Prostate gland (tissue), 2 donors: Measurements from ENCODE around the gene SHQ1. TPM values are rescaled to one million over a fixed set of nuclear protein-coding genes. Genes with fewer than 3 reads are reported as not detected.
"Not testable (repeated sequence)": the region's sequence is repeated elsewhere in the genome, so short reads cannot be mapped to it uniquely, and the experiment has no call there.

Experiments used
- DNase-seq: peaks from one replicate; pipeline ENCODE4 v3.0.0-alpha.2; 2019; ENCODE audit warnings: low spot score
- H3K27ac ChIP-seq, 2 donors: fragments of 200-600 bp; sonication (generic); 2 replicates each; pipeline ENCODE4 v1.5.1; 2017 to 2019
- H3K27me3 ChIP-seq: fragments of 200-600 bp; sonication (generic); replicated peaks from 2 replicates; pipeline ENCODE4 v1.5.1; 2019; ENCODE audit not compliant: insufficient read depth
- H3K36me3 ChIP-seq, 2 donors: fragments of 200-600 bp; sonication (generic); 1 replicate in 1 of 2; 2 replicates in 1 of 2; pipeline versions ENCODE4 v1.5.1 to v1.8.1; 2017 to 2019
- H3K4me1 ChIP-seq: fragments of 200-600 bp; sonication (generic); replicated peaks from 2 replicates; pipeline ENCODE4 v1.5.1; 2019
- H3K4me3 ChIP-seq, 2 donors: fragments of 200-600 bp; sonication (generic); 2 replicates each; pipeline ENCODE4 v1.5.1; 2017 to 2019
- H3K9me3 ChIP-seq: fragments of 200-600 bp; sonication (generic); 2 replicates; pipeline ENCODE4 v1.5.1; 2017
- CTCF ChIP-seq, 4 experiments: fragments of 200-600 bp in 2 of 4; fragments of 450-650 bp in 2 of 4; sonication (generic) in 2 of 4; IDR thresholded peaks; 1 replicate in 3 of 4; 2 replicates in 1 of 4; pipeline ENCODE4 v1.5.1; 2016 to 2019; ENCODE audit warnings: antibody characterized with exemption in 4 of 4, mild to moderate bottlenecking in 2 of 4, moderate library complexity in 2 of 4
- POLR2A ChIP-seq: fragments of 450-650 bp; IDR thresholded peaks from one replicate; pipeline ENCODE4 v1.6.1; 2016; ENCODE audit warnings: antibody characterized with exemption, mild to moderate bottlenecking
- POLR2AphosphoS5 ChIP-seq: sonication (generic); formaldehyde crosslinking; IDR thresholded peaks from one replicate; pipeline ENCODE4 v1.6.1; 2017; ENCODE audit warnings: antibody characterized with exemption
- WGBS: methylation state at CpG from one replicate; pipeline ENCODE4 v1.1.5; 2018; 5-methylcytosine and 5-hydroxymethylcytosine counted together
- intact Hi-C: fragments of 100-400 bp; cut with DNase I; formaldehyde crosslinking; loops from one replicate; pipeline ENCODE4 v1.14.2; 2022
- total RNA-seq, 2 donors: library from RNA; depleted of rRNA; stranded (reverse); fragments of >200 nt; gene quantifications; one replicate each; pipeline ENCODE4 v1.1.0, GENCODE V29; 2016

Gene SHQ1
- total RNA-seq, 2 donors from 2014 or later: 12.9 to 31.9 TPM

DNA sequence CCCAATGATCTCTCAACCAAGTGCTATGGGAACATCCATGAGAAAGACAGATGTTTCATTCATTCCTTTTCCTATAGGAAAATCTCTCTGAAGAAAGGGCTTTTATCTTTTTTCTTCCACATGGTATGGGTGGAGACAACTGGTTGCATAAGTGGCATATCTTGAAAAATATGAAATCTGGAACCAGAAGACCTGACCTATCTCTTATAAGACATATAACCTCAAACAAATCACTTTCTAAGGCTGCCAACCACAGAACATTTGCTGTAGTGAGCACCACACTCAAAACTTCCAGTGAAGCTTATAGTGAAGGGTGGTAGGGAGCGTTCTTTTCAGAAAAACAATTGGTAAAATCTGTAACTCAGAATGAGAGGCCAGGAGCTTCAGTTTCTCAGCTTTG is 58.5 kb downstream of the SHQ1 start:
- intact Hi-C loops: no loop called here
- 100% methylated on average over 1 of the region's 1 CpG for WGBS
- Histone ChIP-seq H3K27ac (no peak overlapping the region), H3K4me1 (no peaks in the 10 kb centered on the region), H3K9me3 (no peaks in the 10 kb centered on the region), H3K4me3 (no peak overlapping the region), H3K36me3 (no peaks in the 10 kb centered on the region), H3K27me3 (no peaks in the 10 kb centered on the region)
- TF ChIP-seq POLR2AphosphoS5 (no peak), POLR2A (no peak), CTCF (IDR thresholded peaks at IDR 0.05) (no peak)
- DNase-seq: no peak

DNA sequence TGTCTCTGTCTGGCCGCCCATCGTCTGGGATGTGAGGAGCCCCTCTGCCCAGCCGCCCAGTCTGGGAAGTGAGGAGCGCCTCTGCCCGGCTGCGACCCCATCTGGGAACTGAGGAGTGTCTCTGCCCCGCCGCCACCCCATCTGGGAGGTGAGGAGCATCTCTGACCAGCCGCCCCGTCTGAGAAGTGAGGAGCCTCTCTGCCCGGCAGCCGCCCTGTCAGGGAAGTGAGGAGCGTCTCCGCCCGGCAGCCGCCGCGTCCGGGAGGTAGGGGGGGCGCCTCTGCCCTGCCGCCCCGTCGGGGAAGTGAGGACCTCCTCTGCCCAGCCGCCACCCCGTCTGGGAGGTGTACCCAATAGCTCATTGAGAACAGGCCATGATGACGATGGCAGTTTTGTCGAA is 60.0 kb downstream of the SHQ1 start:
- WGBS: 97% methylated on average over 21 of the region's 27 CpGs
- H3K36me3 ChIP-seq, H3K27me3 ChIP-seq, H3K9me3 ChIP-seq, H3K4me1 ChIP-seq, H3K27ac ChIP-seq, intact Hi-C loops, DNase-seq, H3K4me3 ChIP-seq: not testable (repeated sequence)

GRCh38 chr3:72786668-72787067 is 61.6 kb downstream of the SHQ1 start:
- WGBS: 96% methylated on average over 3 of the region's 3 CpGs
- TF ChIP-seq POLR2A (no peak), POLR2AphosphoS5 (no peak), CTCF (IDR thresholded peaks at IDR 0.05) (no peak)
- H3K9me3 ChIP-seq: no peaks in the 10 kb centered on the region
- H3K27ac ChIP-seq: no peak overlapping the region
- no peak for DNase-seq
- H3K4me3 ChIP-seq: no peak overlapping the region
- intact Hi-C loops: no loop called here
- no peaks in the 10 kb centered on the region for H3K4me1 ChIP-seq
- no peaks in the 10 kb centered on the region for H3K27me3 ChIP-seq
- no peaks in the 10 kb centered on the region for H3K36me3 ChIP-seq

- 86% methylated on average over 1 of the region's 1 CpG for WGBS
- intact Hi-C loops: no loop called here
- no peaks in the 10 kb centered on the region for H3K4me1 ChIP-seq
- no peaks in the 10 kb centered on the region for H3K9me3 ChIP-seq
- DNase-seq: no peak
- H3K36me3 ChIP-seq: no peaks in the 10 kb centered on the region
- TF ChIP-seq CTCF (IDR thresholded peaks at IDR 0.05) (no peak), POLR2AphosphoS5 (no peak), POLR2A (no peak)
- H3K27me3 ChIP-seq: no peaks in the 10 kb centered on the region
- no peak overlapping the region for H3K27ac ChIP-seq
- H3K4me3 ChIP-seq: no peak overlapping the region
Observed at GRCh38 chr3:72784226-72784625, 64.0 kb downstream of the SHQ1 start.

DNA sequence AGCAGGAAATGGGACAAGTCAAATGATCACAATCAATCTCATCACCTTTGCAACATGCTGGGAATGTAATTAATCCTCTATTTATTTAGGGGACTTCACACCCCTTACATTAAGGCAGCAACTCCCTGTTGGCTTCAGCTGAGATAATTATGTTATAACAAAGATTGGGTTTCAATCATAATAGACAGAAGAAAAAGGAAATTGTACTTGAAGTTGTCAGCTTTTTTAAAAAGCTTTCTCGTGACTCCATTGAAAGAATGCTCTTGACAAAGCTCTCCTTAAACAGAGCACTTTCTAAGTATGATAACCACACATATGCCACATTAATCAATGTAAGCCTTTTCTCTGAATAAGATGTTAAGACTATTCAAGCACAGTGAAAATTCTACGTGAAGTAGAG is 65.7 kb downstream of the SHQ1 start:
- Histone ChIP-seq H3K4me3 (no peak overlapping the region), H3K9me3 (no peaks in the 10 kb centered on the region), H3K27me3 (no peaks in the 10 kb centered on the region), H3K4me1 (no peaks in the 10 kb centered on the region), H3K36me3 (no peaks in the 10 kb centered on the region), H3K27ac (no peak overlapping the region)
- 88% methylated on average over 2 of the region's 2 CpGs for WGBS
- TF ChIP-seq POLR2A (no peak), CTCF (IDR thresholded peaks at IDR 0.05) (no peak), POLR2AphosphoS5 (no peak)
- intact Hi-C loops: no loop called here
- DNase-seq: no peak
